WTC11 (cell line): ENCODE measurements around the gene NCKAP5. TPM values are rescaled to one million over a fixed set of nuclear protein-coding genes. Genes with fewer than 3 reads are reported as not detected.

ENCODE experiments used
- ATAC-seq: fragments of 200-7000 bp; cut with Tn5 transposase; 2 replicates; pipeline ENCODE4 v1.10.0; 2021; ENCODE audit warnings: mild to moderate bottlenecking, moderate library complexity
- CTCF ChIA-PET: fragments of 300-600 bp; sonication (Branson Sonifier 250); formaldehyde crosslinking; loops from one replicate; lab custom pipeline; 2021; ENCODE audit warnings: antibody characterized with exemption; lab: Charles Lee
- POLR2A ChIA-PET: fragments of 350-600 bp; sonication (Branson Sonifier 250); formaldehyde crosslinking; loops from one replicate; lab custom pipeline; 2021; ENCODE audit warnings: antibody characterized with exemption; lab: Charles Lee
- DNase-seq: peaks from one replicate; pipeline ENCODE4 v3.0.0; 2021; ENCODE audit warnings: low spot score
- H3K27ac Mint-ChIP-seq: 2 replicates; pipeline ENCODE4 v1.8.0; 2021; ENCODE audit warnings: mixed read lengths
- H3K27me3 Mint-ChIP-seq: 2 replicates; pipeline ENCODE4 v1.8.0; 2021; ENCODE audit warnings: low read depth, mild to moderate bottlenecking, moderate library complexity, mixed read lengths
- H3K36me3 Mint-ChIP-seq: 2 replicates; pipeline ENCODE4 v1.8.0; 2021; ENCODE audit warnings: mixed read lengths
- H3K4me1 Mint-ChIP-seq: 2 replicates; pipeline ENCODE4 v1.8.0; 2022; ENCODE audit warnings: mixed read lengths
- H3K4me3 Mint-ChIP-seq: 2 replicates; pipeline ENCODE4 v1.8.0; 2021; ENCODE audit warnings: mild to moderate bottlenecking, moderate library complexity, mixed read lengths
- H3K9me3 Mint-ChIP-seq: 2 replicates; pipeline ENCODE4 v1.8.0; 2021; ENCODE audit warnings: mixed read lengths
- MAX ChIP-seq: sonication (generic); formaldehyde crosslinking; IDR thresholded peaks from 2 replicates; pipeline ENCODE4 v1.8.0; 2022; ENCODE audit warnings: mild to moderate bottlenecking, missing genetic modification reagents
- PRDM15 ChIP-seq: sonication (generic); formaldehyde crosslinking; IDR thresholded peaks from 2 replicates; pipeline ENCODE4 v1.8.0; 2022; ENCODE audit warnings: missing genetic modification reagents
- PREB ChIP-seq: sonication (generic); formaldehyde crosslinking; IDR thresholded peaks from 2 replicates; pipeline ENCODE4 v1.8.1; 2022; ENCODE audit warnings: mild to moderate bottlenecking, missing genetic modification reagents, moderate library complexity, borderline replicate concordance
- RELA ChIP-seq: sonication (generic); formaldehyde crosslinking; IDR thresholded peaks from 2 replicates; pipeline ENCODE4 v1.8.1; 2022; ENCODE audit warnings: missing genetic modification reagents, mild to moderate bottlenecking, borderline replicate concordance
- STAT6 ChIP-seq: sonication (generic); formaldehyde crosslinking; conservative IDR thresholded peaks from 2 replicates; pipeline ENCODE4 v1.8.1; 2023; ENCODE audit warnings: mild to moderate bottlenecking, low read depth, missing genetic modification reagents, moderate library complexity
- TEAD1 ChIP-seq: sonication (generic); formaldehyde crosslinking; IDR thresholded peaks from 2 replicates; pipeline ENCODE4 v1.8.0; 2022; ENCODE audit warnings: mild to moderate bottlenecking, missing genetic modification reagents
- TEAD4 ChIP-seq: sonication (generic); formaldehyde crosslinking; IDR thresholded peaks from 2 replicates; pipeline ENCODE4 v1.8.0; 2022; ENCODE audit warnings: mild to moderate bottlenecking, missing genetic modification reagents
- USF2 ChIP-seq: sonication (generic); formaldehyde crosslinking; IDR thresholded peaks from 2 replicates; pipeline ENCODE4 v1.8.1; 2023; ENCODE audit warnings: mild to moderate bottlenecking, missing genetic modification reagents, moderate library complexity
- ZBTB43 ChIP-seq: sonication (generic); formaldehyde crosslinking; IDR thresholded peaks from 2 replicates; pipeline ENCODE4 v1.8.1; 2023; ENCODE audit warnings: mild to moderate bottlenecking, missing genetic modification reagents
- ZNF219 ChIP-seq: sonication (generic); formaldehyde crosslinking; IDR thresholded peaks from 2 replicates; pipeline ENCODE4 v1.8.0; 2023; ENCODE audit warnings: missing genetic modification reagents, mild to moderate bottlenecking, borderline replicate concordance
- ZNF317 ChIP-seq: sonication (generic); formaldehyde crosslinking; IDR thresholded peaks from 2 replicates; pipeline ENCODE4 v1.8.1; 2023; ENCODE audit warnings: low read depth, mild to moderate bottlenecking, moderate library complexity, missing genetic modification reagents, borderline replicate concordance
- ZNF396 ChIP-seq: fragments of 250-450 bp; sonication (Bioruptor Pico); IDR thresholded peaks from 2 replicates; pipeline ENCODE4 v1.8.0; 2021; ENCODE audit warnings: mild to moderate bottlenecking, moderate library complexity, borderline replicate concordance
- ZNF512 ChIP-seq: sonication (generic); formaldehyde crosslinking; IDR thresholded peaks from 2 replicates; pipeline ENCODE4 v1.8.1; 2022; ENCODE audit warnings: missing genetic modification reagents, borderline replicate concordance
- ZNF532 ChIP-seq: fragments of 250-450 bp; sonication (Bioruptor Pico); IDR thresholded peaks from 2 replicates; pipeline ENCODE4 v1.9.0; 2021; ENCODE audit warnings: mild to moderate bottlenecking, borderline replicate concordance
- total RNA-seq: library from RNA; stranded (reverse); gene quantifications from 3 replicates; pipeline ENCODE4 v1.2.3, GENCODE V29; 2021

Gene NCKAP5
- total RNA-seq, 1 experiment from 2014 or later: 0.55 TPM

GRCh38 chr2:133521146-133521745 is 47.0 kb downstream of the NCKAP5 start:
- ATAC-seq (no peak), DNase-seq (no peak)
- no peaks in the 10 kb centered on the region for H3K9me3 Mint-ChIP-seq
- H3K27me3 Mint-ChIP-seq: peaks cover 65% of the 10 kb centered on the region
- no peak overlapping the region for H3K4me3 Mint-ChIP-seq
- POLR2A ChIA-PET: no interaction called here
- TF ChIP-seq RELA (CRISPR knock-in tag) (no peak), PRDM15 (CRISPR knock-in tag) (no peak), MAX (CRISPR knock-in tag) (no peak), TEAD1 (CRISPR knock-in tag) (no peak), ZNF219 (CRISPR knock-in tag) (no peak), USF2 (CRISPR knock-in tag) (no peak), ZBTB43 (CRISPR knock-in tag) (no peak), ZNF396 (CRISPR knock-in tag) (no peak), ZNF532 (CRISPR knock-in tag) (no peak), TEAD4 (CRISPR knock-in tag) (no peak), ZNF317 (CRISPR knock-in tag) (no peak), ZNF512 (CRISPR knock-in tag) (no peak), PREB (CRISPR knock-in tag) (no peak), STAT6 (CRISPR knock-in tag) (no peak)
- H3K36me3 Mint-ChIP-seq: no peaks in the 10 kb centered on the region
- no peak overlapping the region for H3K27ac Mint-ChIP-seq
- CTCF ChIA-PET: interaction anchor here (0.6 to 3.4 kb wide), 3 partner anchors 39 to 259 kb away, joined by 3 to 48 read pairs (median 46); no protein-coding TSS in a partner anchor
- peaks cover 11% of the 10 kb centered on the region for H3K4me1 Mint-ChIP-seq
